Mucosa of descending colon (tissue), 3 donors: ENCODE data around the gene MTUS2. TPM values are rescaled to one million over a fixed set of nuclear protein-coding genes. Genes with fewer than 3 reads are reported as not detected.

Experiments used
- ATAC-seq: fragments of 200-7000 bp; cut with Tn5 transposase; one replicate; pipeline ENCODE4 v1.9.1; 2020; ENCODE audit warnings: mild to moderate bottlenecking, moderate library complexity
- DNase-seq, 3 donors: peaks; one replicate each; pipeline ENCODE4 v3.0.0-alpha.2; 2020
- H3K36me3 ChIP-seq: fragments of 200-600 bp; one replicate; pipeline ENCODE4 v1.8.0; 2021; ENCODE audit warnings: low read depth, mild to moderate bottlenecking
- H3K4me1 ChIP-seq: fragments of 200-600 bp; one replicate; pipeline ENCODE4 v1.8.0; 2021; ENCODE audit warnings: low read depth, mild to moderate bottlenecking
- H3K4me3 ChIP-seq: fragments of 200-600 bp; one replicate; pipeline ENCODE4 v1.8.0; 2021; ENCODE audit warnings: mild to moderate bottlenecking
- H3K9me3 ChIP-seq: fragments of 200-600 bp; one replicate; pipeline ENCODE4 v1.8.0; 2021; ENCODE audit warnings: mild to moderate bottlenecking
- intact Hi-C, 2 donors: fragments of 100-400 bp; cut with DNase I in 1 of 2; cut with micrococcal nuclease in 1 of 2; formaldehyde crosslinking; loops; one replicate each; pipeline versions ENCODE4 v1.11.0 to v1.11.1; 2022; cut with DNase I, micrococcal nuclease
- total RNA-seq, 3 donors: library from RNA; stranded (reverse); fragmentation: NEBNext Ultra II Directional in 2 of 3; extraction: Animal tissue kit (Norgen Biotek cat#: 25700) in 2 of 3; gene quantifications; one replicate each; pipeline versions ENCODE4 v1.2.1 to v1.2.4, GENCODE V29; 2021 to 2023
- TF ChIP-seq, protein P1 (sequence below): fragments of 200-600 bp; IDR thresholded peaks from one replicate; pipeline ENCODE4 v1.8.0; 2022; ENCODE audit warnings: antibody characterized with exemption, mild to moderate bottlenecking
- donor health status: DM: no; HTN: no; CAD: no; lungs with moderate emphysema.
- donor health status: DM: no; HTN: no; CAD: no.
- donor health status: DM: no; HTN: yes; CAD: no.

Gene MTUS2
- total RNA-seq, 3 donors from 2014 or later, result 0.09 to 0.85 (median 0.60) TPM

- no peaks in the 10 kb centered on the region for H3K36me3 ChIP-seq
- no peak for DNase-seq
- peaks cover 8% of the 10 kb centered on the region for H3K4me1 ChIP-seq
- intact Hi-C loops, result no loop called here
- H3K9me3 ChIP-seq, result peaks cover 2% of the 10 kb centered on the region
- TF ChIP-seq, protein P1, sequence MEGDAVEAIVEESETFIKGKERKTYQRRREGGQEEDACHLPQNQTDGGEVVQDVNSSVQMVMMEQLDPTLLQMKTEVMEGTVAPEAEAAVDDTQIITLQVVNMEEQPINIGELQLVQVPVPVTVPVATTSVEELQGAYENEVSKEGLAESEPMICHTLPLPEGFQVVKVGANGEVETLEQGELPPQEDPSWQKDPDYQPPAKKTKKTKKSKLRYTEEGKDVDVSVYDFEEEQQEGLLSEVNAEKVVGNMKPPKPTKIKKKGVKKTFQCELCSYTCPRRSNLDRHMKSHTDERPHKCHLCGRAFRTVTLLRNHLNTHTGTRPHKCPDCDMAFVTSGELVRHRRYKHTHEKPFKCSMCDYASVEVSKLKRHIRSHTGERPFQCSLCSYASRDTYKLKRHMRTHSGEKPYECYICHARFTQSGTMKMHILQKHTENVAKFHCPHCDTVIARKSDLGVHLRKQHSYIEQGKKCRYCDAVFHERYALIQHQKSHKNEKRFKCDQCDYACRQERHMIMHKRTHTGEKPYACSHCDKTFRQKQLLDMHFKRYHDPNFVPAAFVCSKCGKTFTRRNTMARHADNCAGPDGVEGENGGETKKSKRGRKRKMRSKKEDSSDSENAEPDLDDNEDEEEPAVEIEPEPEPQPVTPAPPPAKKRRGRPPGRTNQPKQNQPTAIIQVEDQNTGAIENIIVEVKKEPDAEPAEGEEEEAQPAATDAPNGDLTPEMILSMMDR, result no peak
- ATAC-seq, result no peak
- no peak overlapping the region for H3K4me3 ChIP-seq
Observed at GRCh38 chr13:28822801-28823200, 2.7 kb downstream of the MTUS2 start.

GRCh38 chr13:28825379-28825778 lies 5.2 kb downstream of the MTUS2 start:
- Histone ChIP-seq H3K36me3 (no peaks in the 10 kb centered on the region), H3K4me3 (no peak overlapping the region), H3K9me3 (peaks cover 27% of the 10 kb centered on the region), H3K4me1 (peaks cover 5% of the 10 kb centered on the region)
- intact Hi-C loops, result no loop called here
- ATAC-seq, result no peak
- TF ChIP-seq, protein P1, result no peak
- no peak for DNase-seq

DNA sequence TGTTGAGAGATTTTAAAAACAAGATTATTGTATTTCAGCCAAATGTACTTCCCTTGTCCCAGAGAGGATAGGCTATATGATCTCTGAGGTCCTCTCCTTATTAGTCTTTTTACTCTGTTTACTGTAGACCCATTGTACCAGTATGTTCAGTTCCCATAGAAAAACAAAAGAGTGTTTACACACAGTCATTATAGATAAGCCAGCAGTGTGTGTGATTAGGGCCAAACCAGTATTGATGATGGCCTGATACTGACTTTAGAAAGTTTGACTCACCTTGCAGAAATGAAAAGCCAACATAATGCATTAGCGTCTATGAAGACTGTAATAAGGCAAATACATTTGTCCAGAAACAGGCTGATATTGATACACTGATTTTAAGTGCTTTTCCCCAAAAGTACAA lies 6.2 kb downstream of the MTUS2 start:
- H3K36me3 ChIP-seq, result no peaks in the 10 kb centered on the region
- intact Hi-C loops, result no loop called here
- no peak for DNase-seq
- H3K4me1 ChIP-seq, result no peaks in the 10 kb centered on the region
- TF ChIP-seq, protein P1, result no peak
- H3K4me3 ChIP-seq, result no peak overlapping the region
- ATAC-seq, result no peak
- H3K9me3 ChIP-seq, result peaks cover 33% of the 10 kb centered on the region

DNA sequence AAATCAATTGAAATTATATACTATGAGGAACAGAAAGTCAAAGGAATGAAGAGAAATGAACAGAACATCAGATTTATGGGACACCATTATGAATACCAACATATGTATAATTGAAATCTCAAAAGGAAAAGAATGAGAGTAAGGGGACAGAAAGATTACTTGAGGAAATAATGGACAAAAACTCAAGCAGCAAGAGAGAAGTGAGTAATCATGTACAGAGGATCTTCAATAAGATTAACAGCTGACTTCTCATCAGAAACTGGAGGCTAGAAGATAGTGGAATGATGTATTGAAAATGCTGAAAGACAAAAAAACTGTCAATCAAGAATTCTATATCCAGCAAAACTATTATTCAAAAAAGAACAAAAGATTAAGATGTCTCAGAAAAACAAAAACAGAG lies 10.4 kb downstream of the MTUS2 start:
- ATAC-seq (no peak), DNase-seq (no peak)
- Histone ChIP-seq H3K4me3 (no peak overlapping the region), H3K4me1 (no peaks in the 10 kb centered on the region), H3K9me3 (peaks cover 33% of the 10 kb centered on the region), H3K36me3 (no peaks in the 10 kb centered on the region)
- intact Hi-C loops, result no loop called here
- TF ChIP-seq, protein P1, result no peak

DNA sequence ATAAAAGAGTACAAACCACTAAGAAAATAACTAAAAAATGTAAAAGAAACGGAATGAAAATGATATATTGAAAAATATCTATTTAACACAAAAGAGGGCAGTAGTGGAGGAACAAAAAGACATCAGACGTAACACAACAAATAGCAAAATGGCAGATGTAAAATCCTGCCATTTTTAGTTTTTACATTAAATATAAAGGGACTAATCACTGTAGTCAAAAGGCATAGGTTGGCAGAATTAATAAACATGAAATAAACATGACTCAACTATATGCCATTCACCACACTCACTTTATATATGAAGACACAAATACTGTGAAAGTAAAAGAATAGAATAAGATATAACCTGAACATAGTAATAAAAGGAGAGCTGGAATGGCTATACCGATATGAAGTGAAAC lies 11.0 kb downstream of the MTUS2 start:
- H3K36me3 ChIP-seq, result no peaks in the 10 kb centered on the region
- ATAC-seq (no peak), DNase-seq (no peak)
- peaks cover 33% of the 10 kb centered on the region for H3K9me3 ChIP-seq
- H3K4me1 ChIP-seq, result no peaks in the 10 kb centered on the region
- intact Hi-C loops, result no loop called here
- H3K4me3 ChIP-seq, result no peak overlapping the region
- TF ChIP-seq, protein P1, result no peak

DNA sequence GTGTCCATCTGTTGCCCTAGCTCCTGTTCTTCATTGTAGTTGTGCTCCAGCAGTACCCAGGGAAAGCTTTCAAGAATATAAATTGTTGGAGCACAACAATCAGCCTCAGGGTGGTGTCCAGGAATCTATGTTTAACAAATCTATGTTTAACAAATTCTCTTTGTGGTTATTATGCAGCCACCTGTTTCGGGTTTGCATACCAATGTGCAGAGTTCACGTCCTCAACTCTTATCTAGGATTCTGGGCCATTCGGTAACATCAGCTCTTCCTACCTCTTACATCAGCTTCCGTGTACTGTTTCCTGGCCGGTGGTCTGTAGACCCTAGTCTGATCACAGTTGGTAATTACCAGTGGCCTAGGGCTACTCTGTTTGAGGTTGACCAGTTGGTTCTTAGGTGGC lies 17.0 kb downstream of the MTUS2 start:
- intact Hi-C loops, result no loop called here
- ATAC-seq, result no peak

More for the DNA sequence above, 17.0 kb downstream of the MTUS2 start:
- Histone ChIP-seq H3K36me3 (no peaks in the 10 kb centered on the region), H3K4me1 (no peaks in the 10 kb centered on the region), H3K4me3 (no peak overlapping the region), H3K9me3 (no peaks in the 10 kb centered on the region)
- no peak for DNase-seq
- TF ChIP-seq, protein P1, result no peak
